HUES64 (cell line): Measurements from ENCODE around the gene ZNF70.

Source experiments
- H3K27ac ChIP-seq: 2 replicates; pipeline ENCODE4 v1.7.0; 2013; ENCODE audit warnings: low read depth, low read length, inconsistent platforms
- H3K27me3 ChIP-seq: 2 replicates; pipeline ENCODE4 v1.6.1; 2013; ENCODE audit warnings: mild to moderate bottlenecking, low read length; ENCODE audit not compliant: insufficient read depth
- H3K36me3 ChIP-seq: 2 replicates; pipeline ENCODE4 v1.6.1; 2013; ENCODE audit warnings: mild to moderate bottlenecking, low read length; ENCODE audit not compliant: insufficient read depth
- H3K4me1 ChIP-seq: 2 replicates; pipeline ENCODE4 v1.6.1; 2013; ENCODE audit warnings: mild to moderate bottlenecking, low read length, moderate library complexity; ENCODE audit not compliant: insufficient read depth
- H3K4me3 ChIP-seq: 2 replicates; pipeline ENCODE4 v1.5.1; 2013; ENCODE audit warnings: mild to moderate bottlenecking, low read length, moderate library complexity
- H3K9ac ChIP-seq: 2 replicates; pipeline ENCODE4 v1.6.1; 2013; ENCODE audit warnings: mild to moderate bottlenecking, low read depth, low read length
- H3K9me3 ChIP-seq: 2 replicates; pipeline ENCODE4 v1.6.1; 2013; ENCODE audit warnings: low read depth, low read length; ENCODE audit not compliant: insufficient read depth
- WGBS: fragments of 150-250, 120-280 bp; methylation state at CpG from one replicate; pipeline ENCODE4 v1.1.7; 2013; ENCODE audit warnings: missing lambda C conversion rate; 5-methylcytosine and 5-hydroxymethylcytosine counted together

ZNF70 gene

DNA sequence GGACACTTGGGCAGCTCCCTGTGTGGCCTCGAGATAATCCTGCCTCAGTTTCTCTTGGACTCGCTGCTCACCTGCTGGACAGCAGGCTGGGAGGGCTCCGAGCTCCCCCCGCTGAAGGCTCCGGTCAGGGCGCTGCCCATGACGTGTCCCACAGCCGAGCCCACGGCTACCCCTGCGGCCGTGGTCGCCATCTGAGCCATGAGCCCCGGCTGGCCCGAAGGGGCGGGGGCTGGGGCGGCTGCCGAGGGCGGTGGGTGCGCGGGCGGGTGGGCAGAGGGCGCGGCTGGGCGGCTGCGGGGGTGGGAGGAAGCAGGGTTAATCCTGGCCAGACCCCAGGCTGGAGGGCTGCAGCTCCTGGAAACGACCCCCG, 16.4 kb upstream of the ZNF70 start:
- Histone ChIP-seq H3K27me3 (peaks cover 10% of the 10 kb centered on the region), H3K27ac (no peak overlapping the region), H3K9me3 (no peaks in the 10 kb centered on the region), H3K4me1 (peaks cover 23% of the 10 kb centered on the region), H3K9ac (peak overlapping the region; percentile 78), H3K4me3 (peak overlapping the region; percentile 68), H3K36me3 (no peaks in the 10 kb centered on the region)
- 1% methylated on average over 27 of the region's 27 CpGs for WGBS

DNA sequence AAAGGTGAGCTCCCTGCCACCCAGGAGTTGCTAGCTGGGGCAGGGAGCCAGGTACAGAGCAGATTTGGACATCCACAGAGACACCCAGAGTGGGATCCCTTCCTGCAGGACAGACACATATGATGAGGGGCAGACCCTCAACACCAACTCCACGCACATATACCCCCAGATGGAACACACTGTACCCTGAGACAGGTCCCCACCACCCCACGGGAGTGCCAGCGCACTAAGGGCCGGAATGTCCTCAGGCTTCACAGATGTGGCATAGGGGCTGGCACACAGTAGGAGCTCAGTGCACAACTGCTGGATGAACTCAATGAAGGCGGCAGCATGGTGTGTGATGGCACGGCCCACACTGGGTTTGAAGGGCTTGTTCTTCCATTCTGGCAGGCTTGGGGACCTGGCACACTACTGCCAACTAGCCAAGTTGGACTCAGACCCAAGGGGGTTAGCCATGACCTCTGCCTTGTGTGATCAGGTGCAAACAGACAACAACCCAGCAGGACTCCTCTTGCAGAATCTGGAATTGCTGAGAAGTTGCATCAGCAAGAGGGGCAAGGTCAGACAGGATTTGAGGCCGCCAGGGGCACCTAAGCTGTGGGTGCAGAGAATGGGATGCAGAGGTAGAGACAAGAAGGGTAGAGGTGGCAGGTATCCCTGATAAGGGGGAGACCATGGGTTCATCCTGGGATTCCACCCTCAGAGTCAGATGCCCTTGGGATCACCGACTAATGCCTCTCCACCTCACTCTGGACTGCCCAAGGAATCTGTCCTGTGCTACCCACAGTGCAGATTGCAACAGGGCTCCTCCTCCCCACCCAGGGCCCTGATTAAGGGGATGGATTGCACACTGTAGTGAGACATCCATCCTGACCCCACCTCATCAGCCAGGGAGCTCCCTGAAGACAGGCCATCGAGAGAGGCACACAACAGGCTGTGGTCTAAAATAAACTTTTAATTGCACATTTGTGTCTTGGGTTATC, 14.3 kb upstream of the ZNF70 start:
- H3K4me1 ChIP-seq = peaks cover 18% of the 10 kb centered on the region
- H3K27me3 ChIP-seq = peaks cover 10% of the 10 kb centered on the region
- H3K9me3 ChIP-seq = no peaks in the 10 kb centered on the region
- H3K4me3 ChIP-seq = no peak overlapping the region
- H3K9ac ChIP-seq = no peak overlapping the region
- WGBS = 93% methylated on average over 8 of the region's 9 CpGs
- H3K36me3 ChIP-seq = no peaks in the 10 kb centered on the region
- no peak overlapping the region for H3K27ac ChIP-seq

DNA sequence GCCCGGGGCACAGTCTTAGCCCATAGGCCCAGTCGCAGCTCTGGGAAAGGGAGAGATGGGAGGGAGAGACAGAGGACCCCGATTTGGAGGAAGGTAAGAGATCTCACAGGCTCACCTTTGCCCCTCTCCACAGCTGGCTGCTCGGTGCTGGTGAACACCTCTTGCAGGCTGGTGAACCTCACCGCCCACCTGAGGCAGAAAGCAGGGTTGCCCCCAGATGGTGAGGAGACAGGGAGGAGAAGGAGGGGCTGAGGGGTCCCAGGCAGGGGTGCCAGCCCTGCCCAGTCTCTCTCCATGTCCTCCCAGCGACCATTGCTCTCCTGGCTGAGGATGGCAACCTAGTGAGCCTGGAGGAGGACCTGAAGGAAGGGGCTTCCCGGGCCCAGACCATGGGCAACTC, 13.0 kb upstream of the ZNF70 start:
- Histone ChIP-seq H3K27me3 (peaks cover 5% of the 10 kb centered on the region), H3K27ac (no peak overlapping the region), H3K4me3 (peak overlapping the region; percentile 27; the same call in 1 of the 2 replicates), H3K36me3 (no peaks in the 10 kb centered on the region), H3K9ac (no peak overlapping the region), H3K4me1 (peaks cover 18% of the 10 kb centered on the region), H3K9me3 (no peaks in the 10 kb centered on the region)
- 84% methylated on average over 7 of the region's 7 CpGs for WGBS

DNA sequence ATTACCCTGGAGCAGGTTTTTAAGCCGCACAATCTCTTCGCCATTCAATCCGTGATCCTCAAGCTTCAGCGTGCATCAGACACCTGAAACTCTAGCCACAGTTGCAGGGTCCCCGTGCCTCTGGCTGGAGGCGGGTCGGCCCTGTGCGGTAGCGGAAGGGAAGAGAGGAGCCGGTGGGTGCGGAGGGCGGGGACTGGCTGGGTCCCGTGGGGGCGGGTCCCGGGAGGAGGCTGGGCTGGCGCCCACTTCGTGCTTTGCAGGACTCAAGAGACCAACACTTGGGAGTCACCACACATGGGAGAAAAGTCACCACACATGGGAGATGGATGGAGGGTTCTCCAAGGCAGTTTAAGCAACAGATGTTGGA, 12.7 kb upstream of the ZNF70 start:
- peaks cover under 1% of the 10 kb centered on the region; the same call in 1 of the 2 replicates for H3K27me3 ChIP-seq
- H3K4me1 ChIP-seq = peaks cover 18% of the 10 kb centered on the region
- H3K9ac ChIP-seq = no peak overlapping the region
- H3K27ac ChIP-seq = no peak overlapping the region
- H3K36me3 ChIP-seq = no peaks in the 10 kb centered on the region
- peak overlapping the region; percentile 27 for H3K4me3 ChIP-seq
- WGBS = 35% methylated on average over 17 of the region's 17 CpGs
- H3K9me3 ChIP-seq = no peaks in the 10 kb centered on the region

DNA sequence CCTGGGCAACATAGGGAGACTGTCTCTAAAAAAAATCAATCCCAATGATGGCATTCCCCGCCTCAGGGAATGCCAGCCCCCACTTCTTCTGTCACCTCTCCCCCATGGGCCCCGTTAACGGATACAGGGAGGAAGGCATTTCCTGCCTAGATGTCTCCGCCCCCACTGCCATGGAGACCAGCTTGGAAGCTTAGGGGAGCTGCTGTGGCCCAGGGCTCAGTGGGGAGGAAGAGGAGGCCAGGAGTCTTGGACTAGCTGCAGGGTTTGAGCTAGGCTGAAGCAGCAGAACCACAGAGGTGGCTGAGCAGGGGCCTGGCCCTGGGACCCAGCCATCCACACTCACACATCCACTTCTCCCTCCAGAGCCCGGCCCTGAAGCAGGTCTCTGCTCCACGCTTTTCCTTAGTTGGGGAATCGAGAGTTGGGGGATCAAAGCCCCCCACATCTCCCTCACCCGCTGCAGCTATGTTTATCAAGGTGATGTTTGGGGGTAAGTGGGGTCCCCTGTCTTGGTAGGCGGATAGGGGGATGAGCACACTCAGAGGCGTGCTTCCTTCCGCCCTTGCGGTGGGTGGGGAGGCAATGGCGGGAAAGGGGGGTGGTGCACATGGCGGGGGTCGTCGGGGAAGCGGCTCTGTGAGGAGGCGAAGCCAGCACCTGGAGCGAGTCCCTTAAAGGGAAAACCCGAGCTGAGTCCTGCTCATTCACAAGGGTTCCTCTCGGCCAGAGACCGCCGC, 12.1 kb upstream of the ZNF70 start, which contains the start of gene C22orf15:
Gene C22orf15 (plus strand): TSS at position 149 of the 737 bp plus-strand sequence. CDS start 317 bp downstream, at position 466.
- H3K36me3 ChIP-seq = no peaks in the 10 kb centered on the region
- peak within 1 kb of the TSS; percentile 27 for H3K4me3 ChIP-seq
- no peaks in the 10 kb centered on the region for H3K9me3 ChIP-seq
- no peak within 1 kb of the TSS for H3K9ac ChIP-seq
- no peaks in the 10 kb centered on the region for H3K27me3 ChIP-seq
- WGBS = 61% methylated on average over 21 of the region's 23 CpGs
- no peak within 1 kb of the TSS for H3K27ac ChIP-seq
- H3K4me1 ChIP-seq = peaks cover 18% of the 10 kb centered on the region

DNA sequence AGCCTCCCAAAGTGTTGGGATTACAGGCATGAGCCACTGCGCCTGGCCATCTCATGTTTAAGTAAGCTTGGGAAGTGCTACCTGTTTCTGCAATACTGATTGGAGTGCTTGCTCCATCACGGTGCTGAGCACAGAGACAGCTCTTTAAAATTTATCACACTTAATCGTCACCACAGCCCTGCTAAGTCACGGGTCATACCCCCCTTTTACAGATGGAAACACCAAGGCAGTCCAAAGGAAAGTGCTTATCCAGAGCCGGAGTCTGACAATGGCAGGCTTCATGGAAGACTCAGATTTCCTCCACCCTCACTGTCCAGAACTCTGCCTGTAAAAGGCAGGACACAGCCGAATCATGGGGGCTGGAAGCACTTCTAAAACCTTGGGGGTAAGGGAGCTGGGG, 9.1 kb upstream of the ZNF70 start:
- 86% methylated on average over 6 of the region's 6 CpGs for WGBS

DNA sequence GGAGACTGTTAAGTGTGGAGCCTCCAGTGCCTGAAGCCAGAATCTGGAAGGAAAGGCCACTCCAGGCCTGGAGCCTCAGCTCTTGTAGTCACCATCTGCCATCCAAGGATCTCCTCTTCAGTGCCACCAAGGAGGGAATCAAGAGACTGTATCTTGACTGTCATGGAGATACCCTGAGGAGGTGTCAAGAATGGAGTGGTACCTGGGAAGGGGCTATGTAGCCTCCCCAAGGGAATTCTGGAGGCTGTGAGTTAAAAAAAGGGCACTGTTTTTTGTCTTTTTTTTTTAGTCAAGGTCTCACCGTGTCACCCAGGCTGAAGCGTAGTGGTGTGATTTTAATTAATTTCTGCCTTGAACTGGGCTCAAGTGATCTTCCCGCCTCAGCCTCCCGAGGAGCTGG, 8.7 kb upstream of the ZNF70 start:
- Histone ChIP-seq H3K27ac (no peak overlapping the region), H3K36me3 (no peaks in the 10 kb centered on the region)

More for the DNA sequence above, 9.1 kb upstream of the ZNF70 start:
- H3K4me3 ChIP-seq = no peak overlapping the region
- no peak overlapping the region for H3K9ac ChIP-seq
- no peak overlapping the region for H3K27ac ChIP-seq
- peaks cover 15% of the 10 kb centered on the region for H3K4me1 ChIP-seq
- H3K27me3 ChIP-seq = no peaks in the 10 kb centered on the region
- H3K9me3 ChIP-seq = no peaks in the 10 kb centered on the region
- H3K36me3 ChIP-seq = no peaks in the 10 kb centered on the region

DNA sequence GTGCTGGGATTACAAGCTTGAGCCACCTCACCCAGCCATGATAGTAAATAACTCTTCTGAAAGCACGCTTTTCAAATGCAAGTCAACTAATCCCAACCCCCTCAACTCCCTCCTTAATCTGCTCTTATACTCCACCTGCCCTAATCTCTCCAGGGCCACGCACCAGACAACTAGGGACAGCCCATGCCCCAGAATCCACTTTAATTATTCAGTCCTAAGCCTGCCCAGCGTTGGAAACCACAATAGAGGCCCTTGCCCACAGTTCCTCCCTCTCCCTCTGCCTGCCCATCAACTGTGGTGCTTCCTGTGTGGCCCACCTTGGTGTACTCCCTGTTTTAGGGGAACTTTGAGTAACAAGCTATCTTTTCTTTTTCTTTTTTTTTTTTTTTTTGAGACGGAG, 6.0 kb upstream of the ZNF70 start:
- Histone ChIP-seq H3K4me1 (0 out of 2 replicates have a peak, but pooled peaks cover 1% of the 10 kb centered on the region), H3K9ac (no peak overlapping the region)

More for the DNA sequence above, 8.7 kb upstream of the ZNF70 start:
- H3K9ac ChIP-seq = no peak overlapping the region
- 92% methylated on average over 4 of the region's 4 CpGs for WGBS
- H3K9me3 ChIP-seq = no peaks in the 10 kb centered on the region
- no peak overlapping the region for H3K4me3 ChIP-seq
- H3K4me1 ChIP-seq = peaks cover 15% of the 10 kb centered on the region
- no peaks in the 10 kb centered on the region for H3K27me3 ChIP-seq

DNA sequence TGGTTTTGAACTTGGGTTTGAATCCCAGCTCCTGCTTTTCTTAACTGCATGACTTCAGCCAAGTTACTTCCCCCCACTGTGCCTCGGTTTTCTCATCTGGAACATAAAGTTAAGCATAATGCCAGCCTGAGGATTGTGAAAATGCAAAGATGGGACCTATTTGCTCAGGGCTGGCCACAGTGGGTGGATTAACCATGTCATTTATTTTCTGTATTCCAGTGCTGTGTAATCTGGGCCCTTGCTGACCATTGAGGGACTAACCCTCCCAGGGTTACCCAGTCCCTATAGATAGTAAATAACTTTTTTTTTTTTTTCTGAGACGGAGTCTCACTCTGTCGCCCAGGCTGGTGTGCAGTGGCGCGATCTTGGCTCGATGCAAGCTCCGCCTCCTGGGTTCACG, 4.8 kb upstream of the ZNF70 start:
- H3K9ac ChIP-seq = no peak overlapping the region
- H3K4me1 ChIP-seq = 0 out of 2 replicates have a peak, but pooled peaks cover 6% of the 10 kb centered on the region
- H3K4me3 ChIP-seq = no peak overlapping the region
- 96% methylated on average over 8 of the region's 8 CpGs for WGBS
- H3K9me3 ChIP-seq = no peaks in the 10 kb centered on the region
- no peaks in the 10 kb centered on the region for H3K36me3 ChIP-seq
- H3K27ac ChIP-seq = no peak overlapping the region
- H3K27me3 ChIP-seq = no peaks in the 10 kb centered on the region

More for the DNA sequence above, 6.0 kb upstream of the ZNF70 start:
- no peaks in the 10 kb centered on the region for H3K27me3 ChIP-seq
- H3K4me3 ChIP-seq = no peak overlapping the region
- H3K36me3 ChIP-seq = no peaks in the 10 kb centered on the region
- no peaks in the 10 kb centered on the region for H3K9me3 ChIP-seq
- H3K27ac ChIP-seq = no peak overlapping the region
- whole genome bisulfite sequencing = 56% methylated on average over 4 of the region's 4 CpGs

DNA sequence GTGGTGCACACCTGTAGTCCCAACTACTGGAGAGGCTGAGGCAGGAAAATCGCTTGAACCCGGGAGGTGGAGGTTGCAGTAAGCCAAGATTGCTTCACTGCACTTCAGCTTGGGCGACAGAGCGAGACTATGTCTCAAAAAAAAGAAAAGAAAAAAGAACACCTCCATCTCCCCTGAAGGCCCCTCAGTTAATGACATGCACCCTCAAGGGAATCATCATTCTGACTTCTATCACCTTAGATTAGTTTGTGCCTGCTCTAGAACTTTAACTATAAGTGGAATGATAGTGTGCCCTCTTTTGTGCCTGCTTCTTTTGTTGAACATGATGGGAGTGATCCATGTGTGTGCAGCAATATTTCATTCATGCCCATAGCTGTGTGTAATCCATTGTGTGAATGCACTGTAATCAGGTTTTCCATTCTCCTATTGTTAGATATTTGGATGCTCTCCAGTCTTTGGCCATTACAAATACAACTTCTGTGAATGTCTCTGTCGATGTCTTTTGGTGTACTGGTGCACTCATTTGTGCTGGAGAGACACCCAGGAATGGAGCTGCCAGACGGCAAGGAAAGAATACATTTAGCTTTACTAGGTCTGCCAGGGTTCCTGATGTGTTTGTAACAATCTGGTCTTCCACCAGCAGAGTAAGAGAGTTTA, 4.2 kb upstream of the ZNF70 start:
- H3K4me3 ChIP-seq = no peak overlapping the region
- H3K36me3 ChIP-seq = no peaks in the 10 kb centered on the region
- WGBS = 93% methylated on average over 6 of the region's 6 CpGs
- H3K9ac ChIP-seq = no peak overlapping the region
- no peaks in the 10 kb centered on the region for H3K27me3 ChIP-seq
- H3K9me3 ChIP-seq = no peaks in the 10 kb centered on the region
- peaks cover 6% of the 10 kb centered on the region; the same call in 1 of the 2 replicates for H3K4me1 ChIP-seq
- H3K27ac ChIP-seq = no peak overlapping the region
